NB4 (cell line): ENCODE measurements around the gene EPHA5.

Experiments used
- DNase-seq: peaks from one replicate; pipeline ENCODE4 v3.0.0; 2010; ENCODE audit warnings: low read depth
- H3K4me3 ChIP-seq: one replicate; pipeline ENCODE4 v1.5.1; 2011; ENCODE audit warnings: mild to moderate bottlenecking, low read depth, low read length, moderate library complexity
- CTCF ChIP-seq: IDR thresholded peaks from one replicate; pipeline ENCODE4 v1.5.1; 2012; ENCODE audit warnings: low read depth, low read length
- MAX ChIP-seq: IDR thresholded peaks from 2 replicates; pipeline ENCODE4 v1.6.1; 2011; ENCODE audit warnings: low read depth, low read length
- MYC ChIP-seq: IDR thresholded peaks from 2 replicates; pipeline ENCODE4 v1.6.1; 2011; ENCODE audit warnings: low read depth, low read length
- POLR2A ChIP-seq: IDR thresholded peaks from 2 replicates; pipeline ENCODE4 v1.6.1; 2011; ENCODE audit warnings: mild to moderate bottlenecking; ENCODE audit not compliant: insufficient read length; ENCODE audit errors: extremely low read depth

The EPHA5 gene

GRCh38 chr4:65656008-65656407, 14.3 kb downstream of the EPHA5 start:
- TF ChIP-seq MYC (no peak), CTCF (no peak), POLR2A (no peak), MAX (no peak)
- no peak for DNase-seq
- no peak overlapping the region for H3K4me3 ChIP-seq

GRCh38 chr4:65654976-65655375, 15.3 kb downstream of the EPHA5 start:
- no peak overlapping the region for H3K4me3 ChIP-seq
- DNase-seq: no peak

GRCh38 chr4:65653740-65654361, 16.4 kb downstream of the EPHA5 start:
- H3K4me3 ChIP-seq: no peak overlapping the region
- no peak for TF ChIP-seq MAX

More at GRCh38 chr4:65654976-65655375, 15.3 kb downstream of the EPHA5 start:
- TF ChIP-seq CTCF: no peak
- no peak for TF ChIP-seq MAX
- TF ChIP-seq MYC: no peak
- TF ChIP-seq POLR2A: no peak

GRCh38 chr4:65651751-65652150, 18.5 kb downstream of the EPHA5 start:
- no peak for TF ChIP-seq POLR2A
- no peak for TF ChIP-seq CTCF
- TF ChIP-seq MAX: no peak
- TF ChIP-seq MYC: no peak
- no peak for DNase-seq
- no peak overlapping the region for H3K4me3 ChIP-seq

More at GRCh38 chr4:65653740-65654361, 16.4 kb downstream of the EPHA5 start:
- DNase-seq: no peak

- no peak for TF ChIP-seq CTCF
- no peak for TF ChIP-seq MYC
- TF ChIP-seq MAX: no peak
- no peak for TF ChIP-seq POLR2A
- DNase-seq: no peak
- H3K4me3 ChIP-seq: no peak overlapping the region
These were observed 19.3 kb downstream of the EPHA5 start for GRCh38 chr4:65651031-65651430.

- TF ChIP-seq MYC (no peak), MAX (no peak), CTCF (no peak), POLR2A (no peak)
- no peak overlapping the region for H3K4me3 ChIP-seq
- DNase-seq: no peak
These were observed 24.2 kb downstream of the EPHA5 start for GRCh38 chr4:65646136-65646535.
